HUDEP-2 (cell line): ENCODE data around the gene FANCI.

Experiments used
- DNase-seq, 76 experiments: peaks; one replicate each; lab custom pipeline; 2025; ENCODE audit not compliant: unreplicated experiment in 76 of 76; lab: John Stamatoyannopoulos, UW

Gene FANCI

DNA sequence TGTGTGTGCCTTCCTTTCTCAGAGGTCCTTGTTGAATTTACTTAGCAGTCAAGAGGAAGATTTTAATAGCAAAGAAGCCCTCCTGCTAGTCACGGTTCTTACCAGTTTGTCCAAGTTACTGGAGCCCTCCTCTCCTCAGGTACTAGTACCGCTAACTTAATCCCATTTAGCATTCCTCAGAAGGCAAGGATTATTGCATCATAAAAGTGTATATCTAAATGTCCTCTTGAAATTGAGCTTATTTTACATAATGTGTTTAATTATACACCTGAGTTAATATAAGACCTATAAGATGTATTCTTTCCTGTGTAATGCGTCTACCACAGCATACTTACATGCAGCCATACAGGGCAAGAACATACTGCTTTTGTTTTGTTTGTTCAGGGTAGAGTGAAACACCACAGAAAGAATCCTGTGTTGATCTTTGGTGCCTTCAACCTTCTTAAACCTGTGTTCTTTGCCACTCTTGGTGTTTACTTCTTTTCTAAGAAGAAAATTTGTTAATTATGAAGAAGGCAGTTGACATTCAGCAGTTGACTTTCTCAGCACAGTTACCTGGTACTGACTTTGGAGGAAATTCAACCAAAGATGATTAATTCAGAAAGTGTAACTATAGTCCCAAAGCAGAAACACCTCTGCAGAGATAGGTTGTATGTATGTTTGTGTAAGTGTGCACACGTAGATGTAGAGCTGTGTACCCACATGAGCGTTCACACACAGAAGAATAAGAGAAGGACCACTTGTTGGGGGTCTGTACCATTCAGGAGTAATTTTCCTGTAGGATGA, 57.7 kb downstream of the FANCI start:
- DNase-seq: no peak

DNA sequence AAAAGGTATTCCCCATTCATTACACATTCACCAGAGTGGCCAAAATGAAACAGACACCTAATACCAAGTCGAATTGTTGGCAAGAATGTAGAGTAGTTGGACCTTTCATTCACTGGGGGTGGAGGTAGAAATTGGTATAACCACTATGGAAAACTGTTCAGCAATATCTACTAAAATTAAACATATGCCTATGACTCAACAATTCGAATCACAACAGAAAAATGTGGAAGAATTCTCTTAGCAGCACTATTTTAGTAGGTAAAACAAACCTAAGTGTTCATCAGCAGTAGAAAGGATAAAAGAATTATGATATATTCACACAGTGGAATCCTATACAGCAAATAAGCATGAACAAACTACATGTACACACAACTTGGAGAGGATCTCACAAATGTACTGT, 60.2 kb downstream of the FANCI start:
- no peak for DNase-seq

GRCh38 chr15:89305395-89305794, 61.6 kb downstream of the FANCI start:
- peak in 8 of 76 experiments; percentile 10 to 42 (median 16) for DNase-seq

DNA sequence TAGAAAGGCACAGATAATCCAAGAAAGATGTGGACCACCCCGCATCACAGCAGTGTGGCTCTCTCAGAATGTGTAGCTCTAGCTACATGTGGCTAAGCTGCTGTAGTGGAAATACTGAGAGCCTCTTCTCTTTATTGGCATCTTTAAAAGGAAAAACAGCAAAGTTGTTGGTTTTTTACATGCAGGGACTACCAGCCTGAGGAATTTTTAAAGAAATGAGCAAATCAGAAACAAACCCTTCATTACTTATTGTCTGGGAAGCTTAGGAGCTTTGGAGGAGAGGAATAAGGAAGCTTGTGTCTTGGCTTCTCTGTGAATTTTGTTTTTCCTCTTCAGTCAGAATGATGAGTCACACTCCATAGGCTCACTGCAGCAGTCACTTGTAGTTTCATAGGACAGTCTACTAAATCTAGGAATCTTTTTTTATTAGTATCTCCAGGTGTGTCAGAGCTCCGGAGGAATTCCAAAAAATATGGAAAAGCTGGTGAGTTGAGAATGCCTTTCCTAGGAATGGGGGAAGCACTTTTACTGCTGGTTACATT, 63.3 kb downstream of the FANCI start:
- DNase-seq: no peak

DNA sequence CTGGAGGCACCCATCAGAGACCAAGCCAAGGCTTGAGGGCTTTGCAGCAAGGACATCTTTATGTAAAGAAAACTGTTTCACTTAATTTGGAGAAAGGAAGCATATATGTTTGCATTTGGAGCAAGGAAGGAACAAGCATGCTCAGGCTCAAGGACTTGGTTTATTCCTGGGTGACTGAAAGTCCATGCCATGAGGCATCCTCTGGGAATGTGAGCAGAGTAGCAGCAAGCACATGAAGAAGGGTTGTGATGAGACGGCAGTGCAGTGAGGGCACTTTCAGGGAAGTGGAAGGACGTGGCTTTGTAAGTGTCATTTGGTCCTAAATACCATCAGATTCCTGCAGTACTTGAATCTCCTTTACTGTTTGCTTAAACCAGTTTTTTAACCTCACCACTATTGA, 64.0 kb downstream of the FANCI start:
- DNase-seq: no peak

GRCh38 chr15:89308236-89308635, 64.5 kb downstream of the FANCI start:
- DNase-seq: no peak

- peak in 27 of 76 experiments; percentile 7 to 77 (median 33) for DNase-seq
Observed at GRCh38 chr15:89309993-89310392, 66.2 kb downstream of the FANCI start.

DNA sequence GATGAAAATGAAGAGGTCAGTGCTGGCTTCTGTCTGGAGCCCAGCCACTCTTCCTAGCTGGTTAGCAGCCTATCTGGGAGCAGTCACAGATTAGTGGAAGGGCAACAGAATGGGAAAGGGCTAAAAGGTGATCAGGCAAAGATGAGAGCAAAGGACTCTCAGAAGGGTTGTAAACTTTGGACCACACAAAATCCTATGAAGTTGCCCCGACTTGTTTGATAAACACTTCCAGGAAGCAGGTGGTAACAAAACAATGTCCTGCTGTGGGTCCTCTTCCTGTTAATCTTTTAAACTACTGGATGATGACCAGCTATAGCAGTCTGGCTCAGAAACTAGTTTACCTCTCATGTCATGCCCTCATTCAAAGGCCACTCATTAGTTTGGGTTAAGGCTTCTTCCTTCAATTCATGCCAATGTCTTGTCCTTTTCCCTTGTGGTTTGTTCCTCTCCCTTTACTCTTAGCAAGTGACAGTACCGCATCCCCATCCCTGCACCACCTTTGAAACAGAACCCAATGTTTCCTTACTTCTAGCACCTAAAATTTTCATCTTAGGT, 71.7 kb downstream of the FANCI start:
- DNase-seq: no peak

DNA sequence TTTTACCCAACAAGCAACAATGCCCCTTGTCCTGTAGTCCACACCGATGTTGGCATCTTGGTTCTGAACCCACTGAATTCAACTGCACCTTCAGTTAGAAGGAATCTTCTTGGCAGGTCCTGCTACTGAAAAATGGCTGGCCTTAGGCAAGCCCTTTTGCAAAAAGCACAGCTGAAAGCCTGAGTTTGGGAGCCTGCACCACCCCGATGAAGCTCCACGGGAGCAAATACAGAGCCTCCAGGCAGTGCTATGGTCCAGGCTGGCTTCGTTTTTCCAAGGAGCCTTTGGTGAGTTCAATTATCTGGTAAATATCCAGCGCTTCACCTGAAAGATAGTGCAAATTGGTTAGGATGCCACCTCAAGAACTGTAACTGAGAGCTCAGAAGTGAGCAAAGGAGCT, 72.7 kb downstream of the FANCI start:
- no peak for DNase-seq

GRCh38 chr15:89317186-89317720, 73.5 kb downstream of the FANCI start:
- no peak for DNase-seq

DNA sequence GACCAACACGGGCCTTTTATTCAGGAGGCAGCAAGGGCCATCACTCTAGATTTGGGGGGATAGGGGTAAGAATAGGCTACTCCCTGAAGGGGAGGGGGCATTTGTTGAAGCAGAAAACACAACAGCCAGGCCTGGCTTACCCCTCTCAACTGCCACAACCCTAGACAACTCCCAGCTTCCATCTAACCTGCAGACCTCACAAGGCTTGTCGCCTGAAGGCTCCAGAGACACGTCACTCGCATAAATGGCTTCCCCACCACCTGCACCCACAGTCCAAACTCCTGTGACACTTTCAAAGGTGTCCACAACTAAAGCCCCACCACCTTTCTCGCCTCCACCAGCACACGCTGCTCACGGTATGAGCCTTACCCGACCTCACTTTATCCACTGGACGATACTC, 75.9 kb downstream of the FANCI start:
- DNase-seq: no peak

DNA sequence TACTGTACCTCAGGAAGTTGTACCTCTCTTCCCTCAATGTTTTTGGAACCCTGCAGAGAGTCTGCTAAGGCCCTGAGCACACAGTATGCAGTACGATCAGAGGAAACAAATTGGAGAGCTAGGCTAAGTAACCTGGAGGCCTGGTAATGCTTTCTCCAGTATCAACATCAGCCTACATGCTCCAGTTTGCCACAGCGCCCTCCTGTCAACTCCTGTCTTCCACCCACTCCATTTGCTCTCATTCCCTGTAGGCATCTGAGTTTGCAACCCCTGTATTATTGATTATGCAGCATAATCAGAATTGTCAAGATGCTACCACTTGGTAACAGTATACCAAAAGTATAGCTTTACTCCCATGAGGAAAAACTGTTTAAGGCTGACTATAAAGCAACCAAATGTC, 76.4 kb downstream of the FANCI start:
- DNase-seq: no peak

- peak in 2 of 76 experiments; percentile 2 to 7 for DNase-seq
Observed at GRCh38 chr15:89321521-89322410, 78.0 kb downstream of the FANCI start.

DNA sequence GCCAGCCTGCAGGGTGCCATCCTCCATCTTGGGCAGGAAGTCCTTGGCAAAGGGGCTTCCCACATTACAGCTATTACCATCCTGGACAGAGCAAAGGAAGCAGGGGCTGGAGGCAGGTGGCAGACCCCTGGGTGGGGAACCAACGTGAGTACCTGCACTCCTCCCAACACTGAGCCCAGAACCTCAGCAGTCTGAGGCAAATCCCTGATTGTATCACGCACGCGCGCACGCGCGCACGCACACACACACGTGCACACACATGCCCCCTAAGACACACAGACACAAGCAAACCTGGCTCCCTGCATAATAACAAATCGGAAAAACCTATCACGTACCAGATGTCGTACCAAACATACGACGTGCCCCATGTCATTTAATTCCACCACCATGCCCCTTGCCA, 79.0 kb downstream of the FANCI start:
- no peak for DNase-seq

DNA sequence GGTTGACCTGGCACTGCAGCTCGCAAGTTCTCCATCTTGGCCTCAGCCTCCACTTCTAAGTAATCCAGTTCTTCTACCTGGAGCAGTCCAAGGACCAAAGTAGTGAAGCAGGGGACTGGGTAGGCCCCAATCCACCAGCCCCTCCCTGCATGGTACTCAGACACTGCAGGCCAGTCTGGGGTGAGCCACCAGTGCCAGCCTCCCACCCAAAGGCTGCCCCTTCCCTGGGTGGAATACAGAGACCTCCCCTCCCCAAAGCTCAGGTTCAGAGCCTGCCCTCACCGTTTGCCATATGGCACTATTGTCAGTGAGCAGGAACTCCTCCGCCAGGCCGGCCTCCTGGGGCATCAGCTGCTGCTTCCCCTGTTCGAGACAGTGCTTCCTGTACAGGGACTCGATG, 80.0 kb downstream of the FANCI start:
- no peak for DNase-seq

DNA sequence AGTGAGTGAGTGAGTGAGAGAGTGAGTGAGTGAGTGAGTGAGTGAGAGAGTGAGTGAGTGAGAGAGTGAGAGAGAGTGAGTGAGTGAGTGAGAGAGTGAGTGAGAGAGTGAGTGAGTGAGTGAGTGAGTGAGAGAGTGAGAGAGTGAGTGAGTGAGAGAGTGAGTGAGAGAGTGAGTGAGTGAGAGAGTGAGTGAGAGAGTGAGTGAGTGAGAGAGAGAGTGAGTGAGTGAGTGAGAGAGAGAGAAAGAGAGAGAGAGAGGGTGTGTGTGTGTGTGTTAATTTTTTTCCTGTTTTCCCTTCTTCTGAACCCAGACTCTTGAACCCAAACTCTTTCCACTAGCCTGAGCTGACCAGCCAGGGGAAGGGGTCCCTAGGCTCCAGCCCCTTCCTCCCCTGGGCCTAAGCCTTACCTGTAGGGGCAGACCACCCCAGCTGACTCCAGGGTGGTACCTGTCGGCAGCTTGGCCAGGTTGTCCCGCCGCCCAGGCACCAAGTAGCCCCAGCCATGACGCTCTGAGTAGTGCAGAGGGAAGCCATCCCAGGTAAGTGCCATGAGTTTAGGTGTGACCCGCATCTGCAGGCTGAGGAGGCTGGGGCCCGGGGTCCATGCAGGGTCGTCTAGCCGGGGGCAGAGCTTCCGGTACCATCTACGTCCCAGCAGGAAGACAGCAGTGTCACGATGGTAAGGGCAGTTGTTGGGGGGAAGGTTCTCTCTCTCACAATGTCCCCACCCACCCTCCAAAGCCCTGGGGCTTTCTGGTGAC, 81.4 kb downstream of the FANCI start:
- DNase-seq: no peak

- DNase-seq: no peak
Observed at GRCh38 chr15:89326316-89326715, 82.5 kb downstream of the FANCI start.

GRCh38 chr15:89327113-89327512, 83.3 kb downstream of the FANCI start:
- no peak for DNase-seq

DNA sequence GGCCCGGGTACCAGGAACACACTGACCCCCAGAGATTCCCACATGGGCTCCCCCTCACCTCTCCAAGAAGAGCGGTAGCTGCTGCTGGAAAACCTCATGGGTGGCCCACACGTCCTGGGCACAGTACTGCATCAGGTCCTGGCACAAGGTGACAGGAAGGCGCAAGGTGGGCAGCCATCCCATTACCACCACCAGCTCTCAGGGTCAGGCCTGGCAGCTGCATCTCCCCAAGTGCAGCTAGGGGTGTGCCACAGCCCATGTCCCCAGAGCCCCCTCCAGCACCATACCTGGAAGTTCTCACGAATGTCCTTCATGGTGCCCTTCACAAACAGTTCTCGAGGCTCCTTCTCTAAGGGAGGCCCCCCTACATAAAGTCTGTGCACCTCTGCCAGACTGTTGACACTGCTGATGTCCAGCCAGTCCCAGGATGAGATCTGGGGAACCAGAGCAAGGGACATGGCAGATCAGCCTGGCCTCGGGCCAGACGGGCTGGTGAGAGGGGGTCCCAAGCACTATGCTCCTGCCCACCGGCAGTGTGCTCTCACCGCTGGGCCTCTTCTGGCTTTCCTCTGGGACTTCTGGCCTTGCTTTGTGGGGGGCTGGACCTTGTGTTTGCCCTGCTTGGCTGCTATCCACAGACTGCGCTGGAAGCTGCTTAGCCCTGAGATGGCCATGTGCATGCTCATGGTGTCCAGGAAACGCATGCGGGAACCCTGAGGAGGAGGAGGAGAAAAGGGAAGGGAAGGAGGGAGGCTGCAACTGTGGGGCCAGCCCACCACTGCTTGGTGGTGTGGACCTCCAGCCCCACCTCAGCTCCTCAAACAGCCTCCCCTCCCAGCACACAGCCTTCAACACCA, 84.8 kb downstream of the FANCI start:
- DNase-seq: no peak
